HepG2 (cell line): ENCODE measurements around the gene MFAP2. TPM values are rescaled to one million over a fixed set of nuclear protein-coding genes. Genes with fewer than 3 reads are reported as not detected.
A peak's percentile ranks its signal among the peaks of the same experiment; 100 is the strongest.

ENCODE experiments used
- ATAC-seq: fragments of 200-7000 bp; cut with Tn5 transposase; 3 replicates; pipeline ENCODE4 v1.9.1; 2020; ENCODE audit warnings: mild to moderate bottlenecking, moderate library complexity
- BruUV-seq: library from RNA; stranded (reverse); fragments of 400-500 nt; replicated peaks from 2 replicates; lab custom pipeline; 2021; lab: Mats Ljungman, UMichigan
- CTCF ChIA-PET: fragments of 300-600 bp; formaldehyde crosslinking; extraction: SDS; loops from one replicate; lab custom pipeline; 2021; ENCODE audit warnings: low total read pairs, inconsistent platforms, low intra/inter-chr PET ratio; lab: Yijun Ruan, JAX
- POLR2A ChIA-PET: fragments of 350-600 bp; sonication (Branson Sonifier 250); formaldehyde crosslinking; loops from one replicate; lab custom pipeline; 2020; ENCODE audit warnings: antibody characterized with exemption, inconsistent platforms; lab: Yijun Ruan, JAX
- DNase-seq: peaks from one replicate; pipeline ENCODE4 v3.0.0-alpha.2; 2015; ENCODE audit warnings: low spot score
- FAIRE-seq: peaks from 3 replicates; lab custom pipeline; 2011; peaks lifted over from hg19 to GRCh38; lab: Jason Lieb, UNC
- H2AFZ ChIP-seq: one replicate; pipeline ENCODE4 v1.6.1; 2011; ENCODE audit warnings: low read length, inconsistent platforms
- H3K27ac ChIP-seq: fragments of 300-600 bp; 3 replicates; pipeline ENCODE4 v1.8.0; 2011; ENCODE audit warnings: mixed run types, mild to moderate bottlenecking, mixed read lengths, low read length, inconsistent platforms; ENCODE audit not compliant: insufficient read depth; ENCODE audit errors: extremely low read length
- H3K27me3 ChIP-seq, 2 experiments: fragments of 200-600 bp in 1 of 2; 2 replicates in 1 of 2; 3 replicates in 1 of 2; pipeline versions ENCODE4 v1.6.0 to v1.8.0; 2011; ENCODE audit warnings: low read length in 2 of 2, mild to moderate bottlenecking in 2 of 2, moderate library complexity in 2 of 2, inconsistent platforms in 1 of 2; ENCODE audit not compliant: insufficient read depth in 2 of 2, control insufficient read depth in 1 of 2
- H3K36me3 ChIP-seq, 2 experiments: fragments of 200-600 bp in 1 of 2; replicated peaks in 1 of 2; 2 replicates in 1 of 2; 3 replicates in 1 of 2; pipeline versions ENCODE4 v1.5.1 to v1.8.0; 2011; ENCODE audit warnings: low read length in 2 of 2, inconsistent platforms in 1 of 2; ENCODE audit not compliant: insufficient read depth in 2 of 2, control insufficient read depth in 1 of 2
- H3K4me1 ChIP-seq: 2 replicates; pipeline ENCODE4 v1.5.1; 2012; ENCODE audit warnings: low read length, inconsistent platforms; ENCODE audit not compliant: insufficient read depth
- H3K4me2 ChIP-seq: 2 replicates; pipeline ENCODE4 v1.6.0; 2011; ENCODE audit warnings: low read depth, low read length, inconsistent platforms
- H3K4me3 ChIP-seq, 3 experiments: fragments of 200-600 bp in 1 of 3; sonication (generic), shearing (Covaris generic) in 1 of 3; replicated peaks in 1 of 3; 2 replicates each; pipeline ENCODE4 v1.5.1; 2011 to 2016; ENCODE audit warnings: low read length in 3 of 3, inconsistent platforms in 2 of 3, low read depth in 2 of 3, mild to moderate bottlenecking in 2 of 3, control low read depth in 1 of 3, mixed read lengths in 1 of 3; ENCODE audit not compliant: insufficient read depth in 1 of 3
- H3K79me2 ChIP-seq: one replicate; pipeline ENCODE4 v1.6.1; 2011; ENCODE audit warnings: low read length, inconsistent platforms; ENCODE audit not compliant: insufficient read depth
- H3K9ac ChIP-seq: 2 replicates; pipeline ENCODE4 v1.6.0; 2011; ENCODE audit warnings: mild to moderate bottlenecking, low read depth, low read length, inconsistent platforms; ENCODE audit not compliant: insufficient read depth
- H3K9me3 ChIP-seq: 2 replicates; pipeline ENCODE4 v1.5.1; 2012; ENCODE audit warnings: mild to moderate bottlenecking, low read length
- H4K20me1 ChIP-seq: 2 replicates; pipeline ENCODE4 v1.6.0; 2011; ENCODE audit warnings: inconsistent platforms, mild to moderate bottlenecking, low read length, moderate library complexity; ENCODE audit not compliant: insufficient read depth
- HDAC2 ChIP-seq: sonication (generic); formaldehyde crosslinking; IDR thresholded peaks from 2 replicates; pipeline ENCODE4 v1.4.0; 2020; ENCODE audit warnings: missing genetic modification reagents
- SNAPC2 ChIP-seq: sonication (generic); formaldehyde crosslinking; IDR thresholded peaks from 2 replicates; pipeline ENCODE4 v1.8.1; 2022; ENCODE audit warnings: mild to moderate bottlenecking, missing genetic modification reagents
- ZBTB3 ChIP-seq: sonication (generic); formaldehyde crosslinking; IDR thresholded peaks from 2 replicates; pipeline ENCODE4 v1.4.0; 2020; ENCODE audit warnings: low read depth, mild to moderate bottlenecking, moderate library complexity, missing genetic modification reagents, borderline replicate concordance
- ZMYM3 ChIP-seq: sonication (generic); formaldehyde crosslinking; IDR thresholded peaks from 2 replicates; pipeline ENCODE4 v1.5.1; 2020; ENCODE audit warnings: mild to moderate bottlenecking, missing genetic modification reagents
- ZNF121 ChIP-seq: sonication (generic); formaldehyde crosslinking; IDR thresholded peaks from 2 replicates; pipeline ENCODE4 v1.5.0; 2020; ENCODE audit warnings: mild to moderate bottlenecking, missing genetic modification reagents
- ZNF224 ChIP-seq: sonication (generic); formaldehyde crosslinking; IDR thresholded peaks from 2 replicates; pipeline ENCODE4 v1.5.0; 2020; ENCODE audit warnings: mild to moderate bottlenecking, missing genetic modification reagents
- ZNF558 ChIP-seq: sonication (generic); formaldehyde crosslinking; IDR thresholded peaks from 2 replicates; pipeline ENCODE4 v1.9.0; 2022; ENCODE audit warnings: mild to moderate bottlenecking, missing genetic modification reagents, borderline replicate concordance
- ZNF770 ChIP-seq: sonication (generic); formaldehyde crosslinking; IDR thresholded peaks from 2 replicates; pipeline ENCODE4 v1.5.0; 2020; ENCODE audit warnings: mild to moderate bottlenecking, missing genetic modification reagents
- WGBS: methylation state at CpG from one replicate; pipeline ENCODE4 v1.1.6; 2017; ENCODE audit warnings: low lambda C conversion rate; 5-methylcytosine and 5-hydroxymethylcytosine counted together
- in situ Hi-C: cut with HindIII; loops from 2 replicates; pipeline ENCODE4 v1.10.0; 2017; ENCODE audit warnings: low pct_unique_long_range_greater_than_20kb; ENCODE audit not compliant: extremely low pct_ligation_motif_present
- intact Hi-C: fragments of 100-400 bp; cut with micrococcal nuclease; formaldehyde crosslinking; loops from one replicate; pipeline ENCODE4 v1.10.0; 2022; ENCODE audit not compliant: unreplicated experiment
- polyA plus RNA-seq, 8 experiments: library from polyadenylated mRNA; depleted of rRNA in 3 of 8; stranded (reverse) in 7 of 8; unstranded in 1 of 8; fragments of >200 nt; fragmentation: Illumina TruSeq in 4 of 8; extraction: Trizol in 4 of 8; gene quantifications; 2 replicates each; pipeline versions ENCODE4 v1.2.1 to v1.2.3, GENCODE V29; 2011 to 2016; ENCODE audit warnings: low read depth in 4 of 8, missing spikeins in 1 of 8, mixed read lengths in 1 of 8; ENCODE audit not compliant: insufficient read depth in 1 of 8
- total RNA-seq, 5 experiments: library from RNA; depleted of rRNA; stranded (reverse); fragments of >200 nt; fragmentation: Illumina TruSeq; extraction: Trizol; gene quantifications; 2 replicates each; pipeline ENCODE4 v1.2.3, GENCODE V29; 2016; ENCODE audit warnings: low read depth in 1 of 5

MFAP2 gene
- total and polyA plus RNA-seq, 2 of the 13 experiments (the other 11 are each of a cell fraction or from before 2014, with no cell fraction given), result 1.1 to 1.4 TPM

GRCh38 chr1:16961297-16962133 is 18.9 kb downstream of the MFAP2 start:
- ATAC-seq (no peak), FAIRE-seq (no peak)
- in situ Hi-C loops, result loop anchor here (25.0 kb wide), 1 partner anchor 276 kb away; the partner anchor contains the start of gene PADI3

More at GRCh38 chr1:16961297-16962133, 18.9 kb downstream of the MFAP2 start:
- Histone ChIP-seq H3K27ac (no peak overlapping the region), H3K79me2 (no peaks in the 10 kb centered on the region), H3K36me3 (no peaks in the 10 kb centered on the region), H3K27me3 (no peaks in the 10 kb centered on the region), H3K4me1 (peaks cover 15% of the 10 kb centered on the region), H3K9me3 (no peaks in the 10 kb centered on the region), H3K4me3 (peak overlapping the region; percentile 12 to 61 (median 47); a peak in 5 of 6 replicates), H3K4me2 (peak overlapping the region; percentile 74), H3K9ac (peak overlapping the region; percentile 46), H2AFZ (no peak overlapping the region), H4K20me1 (no peaks in the 10 kb centered on the region)
- DNase-seq, result no peak
- intact Hi-C loops, result no loop called here
- ChIA-PET CTCF (interaction anchor here (1.2 to 1.6 kb wide), 2 partner anchors 9 to 12 kb away, joined by 3 read pairs; no protein-coding TSS in a partner anchor), POLR2A (no interaction called here)
- no TSS peak for BruUV-seq
- 73% methylated on average over 14 of the region's 14 CpGs for WGBS
- TF ChIP-seq SNAPC2 (CRISPR knock-in tag) (no peak), HDAC2 (no peak), ZNF224 (CRISPR knock-in tag) (no peak), ZNF770 (CRISPR knock-in tag) (peak; percentile 62; the same call in 1 of the 2 replicates), ZMYM3 (0 out of 2 replicates have a peak, but pooled peaks have one; percentile 26), ZNF121 (CRISPR knock-in tag) (peak; percentile 75), ZNF558 (CRISPR knock-in tag) (no peak), ZBTB3 (CRISPR knock-in tag) (no peak)
